Peyer's patch (tissue), 4 donors: ENCODE measurements around the gene WWOX.

Experiments used
- CTCF ChIP-seq, 6 experiments: fragments of 450-650 bp in 4 of 6; fragments of 200-600 bp in 2 of 6; sonication (generic) in 1 of 6; IDR thresholded peaks; one replicate each; pipeline ENCODE4 v1.5.1; 2017 to 2019; ENCODE audit warnings: antibody characterized with exemption in 6 of 6, mild to moderate bottlenecking in 3 of 6, moderate library complexity in 1 of 6
- POLR2A ChIP-seq, 2 donors: fragments of 450-650 bp; IDR thresholded peaks; one replicate each; pipeline ENCODE4 v1.5.1; 2017; ENCODE audit warnings: antibody characterized with exemption in 2 of 2, mild to moderate bottlenecking in 2 of 2, moderate library complexity in 2 of 2

GRCh38 chr16:78761427-78761826, 662.0 kb downstream of the WWOX start:
- TF ChIP-seq POLR2A (IDR thresholded peaks at IDR 0.05) (no peak), CTCF (IDR thresholded peaks at IDR 0.05) (no peak)
